ENCODE data around the gene PRIM2. TPM values are rescaled to one million over a fixed set of nuclear protein-coding genes. Genes with fewer than 3 reads are reported as not detected.

Gene PRIM2
- total RNA-seq, 1 experiment from 2014 or later: 30.7 TPM

DNA sequence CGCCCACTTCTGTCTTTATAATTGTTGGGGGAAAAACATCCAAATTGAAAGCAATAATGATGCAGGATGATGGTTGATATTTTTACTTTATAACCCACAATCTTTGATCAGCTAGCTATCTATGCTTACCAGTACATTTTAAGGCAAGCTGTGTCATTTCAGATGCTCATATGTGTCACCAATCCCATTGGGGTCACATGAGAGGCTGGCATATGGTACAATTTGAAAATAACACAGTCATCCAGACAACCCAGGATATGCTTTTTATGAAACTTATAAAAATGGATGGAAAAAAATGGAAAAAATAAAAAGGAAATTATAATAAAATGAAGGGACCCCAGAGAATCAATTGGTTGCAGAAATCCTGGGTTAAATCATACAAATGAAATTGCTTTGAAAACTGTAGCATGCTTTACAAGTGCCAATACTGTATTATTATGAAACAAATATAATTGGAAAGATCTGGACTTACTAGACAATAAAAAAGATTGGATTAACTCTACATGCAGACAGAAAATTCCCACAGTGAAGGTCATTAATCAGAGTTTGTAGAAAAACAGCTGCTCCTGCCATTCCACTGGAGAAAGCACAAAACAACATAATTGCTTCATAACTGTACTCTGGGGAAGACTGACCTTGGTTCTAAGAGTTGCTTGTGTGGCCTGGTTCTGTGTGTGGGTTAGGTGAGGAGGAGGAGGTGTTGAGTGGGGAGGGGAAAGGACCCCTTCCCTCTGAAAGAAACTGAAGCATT, 13.3 kb upstream of the PRIM2 start:
- no peak for DNase-seq (ENCODE audit: low read depth, low spot score)
- no peak overlapping the region for H3K27ac ChIP-seq (ENCODE audit: low read length)
- H3K9me3 ChIP-seq (ENCODE audit: control insufficient read depth, insufficient read depth, low read depth, low read length): no peaks in the 10 kb centered on the region
- POLR2A ChIA-PET: no interaction called here
- intact Hi-C loops (cut with micrococcal nuclease; ENCODE audit: unreplicated experiment) (no loop called here), in situ Hi-C loops (cut with HindIII; ENCODE audit: low pct_unique_long_range_greater_than_20kb, low sequenced_read_pairs) (no loop called here)
- no peak for TF ChIP-seq POLR2AphosphoS5 (IDR thresholded peaks at IDR 0.05; ENCODE audit: low read depth, low read length)
- TF ChIP-seq, protein P1, sequence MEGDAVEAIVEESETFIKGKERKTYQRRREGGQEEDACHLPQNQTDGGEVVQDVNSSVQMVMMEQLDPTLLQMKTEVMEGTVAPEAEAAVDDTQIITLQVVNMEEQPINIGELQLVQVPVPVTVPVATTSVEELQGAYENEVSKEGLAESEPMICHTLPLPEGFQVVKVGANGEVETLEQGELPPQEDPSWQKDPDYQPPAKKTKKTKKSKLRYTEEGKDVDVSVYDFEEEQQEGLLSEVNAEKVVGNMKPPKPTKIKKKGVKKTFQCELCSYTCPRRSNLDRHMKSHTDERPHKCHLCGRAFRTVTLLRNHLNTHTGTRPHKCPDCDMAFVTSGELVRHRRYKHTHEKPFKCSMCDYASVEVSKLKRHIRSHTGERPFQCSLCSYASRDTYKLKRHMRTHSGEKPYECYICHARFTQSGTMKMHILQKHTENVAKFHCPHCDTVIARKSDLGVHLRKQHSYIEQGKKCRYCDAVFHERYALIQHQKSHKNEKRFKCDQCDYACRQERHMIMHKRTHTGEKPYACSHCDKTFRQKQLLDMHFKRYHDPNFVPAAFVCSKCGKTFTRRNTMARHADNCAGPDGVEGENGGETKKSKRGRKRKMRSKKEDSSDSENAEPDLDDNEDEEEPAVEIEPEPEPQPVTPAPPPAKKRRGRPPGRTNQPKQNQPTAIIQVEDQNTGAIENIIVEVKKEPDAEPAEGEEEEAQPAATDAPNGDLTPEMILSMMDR (IDR thresholded peaks at IDR 0.05): no peak
- TF ChIP-seq, protein P2, sequence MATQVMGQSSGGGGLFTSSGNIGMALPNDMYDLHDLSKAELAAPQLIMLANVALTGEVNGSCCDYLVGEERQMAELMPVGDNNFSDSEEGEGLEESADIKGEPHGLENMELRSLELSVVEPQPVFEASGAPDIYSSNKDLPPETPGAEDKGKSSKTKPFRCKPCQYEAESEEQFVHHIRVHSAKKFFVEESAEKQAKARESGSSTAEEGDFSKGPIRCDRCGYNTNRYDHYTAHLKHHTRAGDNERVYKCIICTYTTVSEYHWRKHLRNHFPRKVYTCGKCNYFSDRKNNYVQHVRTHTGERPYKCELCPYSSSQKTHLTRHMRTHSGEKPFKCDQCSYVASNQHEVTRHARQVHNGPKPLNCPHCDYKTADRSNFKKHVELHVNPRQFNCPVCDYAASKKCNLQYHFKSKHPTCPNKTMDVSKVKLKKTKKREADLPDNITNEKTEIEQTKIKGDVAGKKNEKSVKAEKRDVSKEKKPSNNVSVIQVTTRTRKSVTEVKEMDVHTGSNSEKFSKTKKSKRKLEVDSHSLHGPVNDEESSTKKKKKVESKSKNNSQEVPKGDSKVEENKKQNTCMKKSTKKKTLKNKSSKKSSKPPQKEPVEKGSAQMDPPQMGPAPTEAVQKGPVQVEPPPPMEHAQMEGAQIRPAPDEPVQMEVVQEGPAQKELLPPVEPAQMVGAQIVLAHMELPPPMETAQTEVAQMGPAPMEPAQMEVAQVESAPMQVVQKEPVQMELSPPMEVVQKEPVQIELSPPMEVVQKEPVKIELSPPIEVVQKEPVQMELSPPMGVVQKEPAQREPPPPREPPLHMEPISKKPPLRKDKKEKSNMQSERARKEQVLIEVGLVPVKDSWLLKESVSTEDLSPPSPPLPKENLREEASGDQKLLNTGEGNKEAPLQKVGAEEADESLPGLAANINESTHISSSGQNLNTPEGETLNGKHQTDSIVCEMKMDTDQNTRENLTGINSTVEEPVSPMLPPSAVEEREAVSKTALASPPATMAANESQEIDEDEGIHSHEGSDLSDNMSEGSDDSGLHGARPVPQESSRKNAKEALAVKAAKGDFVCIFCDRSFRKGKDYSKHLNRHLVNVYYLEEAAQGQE (IDR thresholded peaks at IDR 0.05; ENCODE audit: insufficient read depth in 1 of 2, low read depth in 2 of 2, low read length in 1 of 2): no peak
- TF ChIP-seq TCF7L2 (IDR thresholded peaks at IDR 0.05; ENCODE audit: low read depth, low read length): no peak
- no peak for TF ChIP-seq SIN3A (IDR thresholded peaks at IDR 0.05; ENCODE audit: borderline replicate concordance, insufficient read depth, low read depth, low read length)
- ATAC-seq: no peak
- H3K4me1 ChIP-seq (ENCODE audit: control insufficient read depth, insufficient read depth, low read length): no peaks in the 10 kb centered on the region
- H3K27me3 ChIP-seq (ENCODE audit: control insufficient read depth, insufficient read depth, low read length): no peaks in the 10 kb centered on the region
- H3K4me3 ChIP-seq (ENCODE audit: low read depth in 2 of 2, low read length in 2 of 2): no peak overlapping the region
- CTCF ChIA-PET: no interaction called here
- no TSS peak for BruUV-seq (replicated peaks)
- no peaks in the 10 kb centered on the region for H3K36me3 ChIP-seq (ENCODE audit: control insufficient read depth, insufficient read depth, low read length)

DNA sequence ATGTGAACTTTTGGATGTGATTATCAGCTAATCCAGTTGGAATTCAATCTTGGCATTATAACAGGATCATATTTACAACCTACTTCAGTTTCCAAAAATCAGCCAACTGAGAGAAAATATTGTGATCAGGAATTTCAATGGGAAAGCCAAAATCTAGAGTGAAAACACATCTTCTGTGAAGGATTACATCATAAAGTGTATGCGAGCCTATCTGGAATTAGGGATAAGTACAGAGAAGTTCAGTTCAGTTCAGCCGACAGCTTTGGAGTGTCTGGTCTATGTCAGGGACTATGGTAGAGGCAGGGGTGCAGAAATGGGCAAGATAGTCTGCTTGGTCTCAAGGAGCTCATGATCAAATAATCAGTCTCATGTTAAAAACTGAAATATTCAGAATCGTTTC, 12.3 kb upstream of the PRIM2 start:
- ChIA-PET POLR2A (no interaction called here), CTCF (no interaction called here)
- no peak for TF ChIP-seq SIN3A (IDR thresholded peaks at IDR 0.05; ENCODE audit: borderline replicate concordance, insufficient read depth, low read depth, low read length)
- TF ChIP-seq TCF7L2 (IDR thresholded peaks at IDR 0.05; ENCODE audit: low read depth, low read length): no peak
- TF ChIP-seq, protein P2 (IDR thresholded peaks at IDR 0.05; ENCODE audit: insufficient read depth in 1 of 2, low read depth in 2 of 2, low read length in 1 of 2): no peak
- TF ChIP-seq POLR2AphosphoS5 (IDR thresholded peaks at IDR 0.05; ENCODE audit: low read depth, low read length): no peak
- TF ChIP-seq, protein P1 (IDR thresholded peaks at IDR 0.05): no peak
- Histone ChIP-seq H3K4me3 (ENCODE audit: low read depth in 2 of 2, low read length in 2 of 2) (no peak overlapping the region), H3K27me3 (ENCODE audit: control insufficient read depth, insufficient read depth, low read length) (no peaks in the 10 kb centered on the region), H3K9me3 (ENCODE audit: control insufficient read depth, insufficient read depth, low read depth, low read length) (no peaks in the 10 kb centered on the region), H3K36me3 (ENCODE audit: control insufficient read depth, insufficient read depth, low read length) (no peaks in the 10 kb centered on the region), H3K27ac (ENCODE audit: low read length) (no peak overlapping the region), H3K4me1 (ENCODE audit: control insufficient read depth, insufficient read depth, low read length) (no peaks in the 10 kb centered on the region)
- intact Hi-C loops (cut with micrococcal nuclease; ENCODE audit: unreplicated experiment): no loop called here
- no peak for DNase-seq (ENCODE audit: low read depth, low spot score)
- ATAC-seq: no peak
- BruUV-seq (replicated peaks): no TSS peak
- in situ Hi-C loops (cut with HindIII; ENCODE audit: low pct_unique_long_range_greater_than_20kb, low sequenced_read_pairs): no loop called here

Measured in Panc1 (cell line).